ENCODE results near the gene STPG3.

The STPG3 gene

GRCh38 chr9:137275203-137275587 is 24.1 kb downstream of the STPG3 start:
- H3K4me3 ChIP-seq (ENCODE audit: control insufficient read depth, low read depth, low read length) = no peak overlapping the region
- DNase-seq (ENCODE audit: low read depth) = no peak
- TF ChIP-seq CTCF (conservative IDR thresholded peaks at IDR 0.05; ENCODE audit: control insufficient read depth, insufficient read depth, low read depth, low read length) = no peak

GRCh38 chr9:137275588-137276472 is 24.7 kb downstream of the STPG3 start:
- no peak overlapping the region for H3K4me3 ChIP-seq (ENCODE audit: control insufficient read depth, low read depth, low read length)
- DNase-seq (ENCODE audit: low read depth) = no peak
- TF ChIP-seq CTCF (conservative IDR thresholded peaks at IDR 0.05; ENCODE audit: control insufficient read depth, insufficient read depth, low read depth, low read length) = no peak

GRCh38 chr9:137276473-137277328 is 25.6 kb downstream of the STPG3 start:
- TF ChIP-seq CTCF (conservative IDR thresholded peaks at IDR 0.05; ENCODE audit: control insufficient read depth, insufficient read depth, low read depth, low read length) = no peak
- peak; percentile 51 for DNase-seq (ENCODE audit: low read depth)
- H3K4me3 ChIP-seq (ENCODE audit: control insufficient read depth, low read depth, low read length) = peak overlapping the region; percentile 63

- DNase-seq (ENCODE audit: low read depth) = peak; percentile 78
- peak within 1 kb of the TSS; percentile 63 for H3K4me3 ChIP-seq (ENCODE audit: control insufficient read depth, low read depth, low read length)
- TF ChIP-seq CTCF (conservative IDR thresholded peaks at IDR 0.05; ENCODE audit: control insufficient read depth, insufficient read depth, low read depth, low read length) = no peak
These were observed 26.4 kb downstream of the STPG3 start, which contains the start of gene TOR4A for GRCh38 chr9:137277329-137278041. Gene TOR4A (plus strand): TSS chr9:137277726. CDS start chr9:137278690, 964 bp downstream.

GRCh38 chr9:137278061-137278701 is 27.1 kb downstream of the STPG3 start:
- no peak for TF ChIP-seq CTCF (conservative IDR thresholded peaks at IDR 0.05; ENCODE audit: control insufficient read depth, insufficient read depth, low read depth, low read length)
- H3K4me3 ChIP-seq (ENCODE audit: control insufficient read depth, low read depth, low read length) = peak overlapping the region; percentile 63
- DNase-seq (ENCODE audit: low read depth) = no peak
